Measurements from ENCODE around the gene CBX2. TPM values are rescaled to one million over a fixed set of nuclear protein-coding genes. Genes with fewer than 3 reads are reported as not detected.

The CBX2 gene
- total and polyA plus RNA-seq, 8 donors: 1.1 to 3.2 (median 2.5) TPM

GRCh38 chr17:79821331-79822095 lies 43.6 kb downstream of the CBX2 start:
- Histone ChIP-seq H3K36me3 (no peaks in the 10 kb centered on the region), H3K4me1 (no peaks in the 10 kb centered on the region), H3K4me3 (no peak overlapping the region), H3K9me3 (no peaks in the 10 kb centered on the region), H3K27me3 (no peaks in the 10 kb centered on the region), H3K27ac (no peak overlapping the region)
- no peak for FAIRE-seq
- ATAC-seq: peak in 2 of 4 donors; percentile 24 to 32
- TF ChIP-seq CTCF (IDR thresholded peaks at IDR 0.05): no peak
- no peak for DNase-seq
- intact Hi-C loops (cut with DNase I): no loop called here
- WGBS, 2 donors: 65 to 66% methylated on average over 12 of the region's 12 CpGs

DNA sequence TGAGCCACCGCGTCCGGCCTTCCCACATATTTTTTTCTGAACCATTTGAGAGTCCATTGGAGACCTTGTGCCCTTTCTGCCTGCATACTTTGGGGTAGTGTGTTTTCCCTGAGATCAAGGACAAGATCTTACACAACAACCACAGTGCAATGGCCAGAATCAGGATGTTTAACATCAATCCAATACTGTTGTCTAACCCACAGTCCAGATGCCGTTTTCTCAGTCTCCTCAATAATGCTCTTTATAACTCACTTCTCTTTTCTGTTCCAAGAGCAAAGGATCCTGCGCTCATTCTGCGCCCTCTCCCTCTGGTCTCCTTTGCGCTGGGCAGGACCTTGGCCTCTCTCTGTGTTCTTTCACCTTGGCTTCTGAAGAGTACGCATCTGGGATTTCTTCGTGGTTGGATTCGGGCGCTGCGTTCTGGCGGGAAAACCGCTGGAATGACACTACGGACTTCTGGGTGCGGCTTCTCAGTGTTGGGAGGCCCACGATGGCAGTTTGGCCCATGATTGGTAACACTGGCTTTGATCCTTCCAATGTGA lies 44.7 kb downstream of the CBX2 start:
- TF ChIP-seq CTCF (IDR thresholded peaks at IDR 0.05): no peak
- no peak for FAIRE-seq
- H3K4me1 ChIP-seq: no peaks in the 10 kb centered on the region
- WGBS, 2 donors: 95% methylated on average over 17 of the region's 17 CpGs
- H3K36me3 ChIP-seq: no peaks in the 10 kb centered on the region
- no peak for ATAC-seq
- intact Hi-C loops (cut with DNase I): no loop called here
- no peak for DNase-seq
- no peaks in the 10 kb centered on the region for H3K27me3 ChIP-seq
- no peaks in the 10 kb centered on the region for H3K9me3 ChIP-seq
- no peak overlapping the region for H3K27ac ChIP-seq
- H3K4me3 ChIP-seq: no peak overlapping the region

DNA sequence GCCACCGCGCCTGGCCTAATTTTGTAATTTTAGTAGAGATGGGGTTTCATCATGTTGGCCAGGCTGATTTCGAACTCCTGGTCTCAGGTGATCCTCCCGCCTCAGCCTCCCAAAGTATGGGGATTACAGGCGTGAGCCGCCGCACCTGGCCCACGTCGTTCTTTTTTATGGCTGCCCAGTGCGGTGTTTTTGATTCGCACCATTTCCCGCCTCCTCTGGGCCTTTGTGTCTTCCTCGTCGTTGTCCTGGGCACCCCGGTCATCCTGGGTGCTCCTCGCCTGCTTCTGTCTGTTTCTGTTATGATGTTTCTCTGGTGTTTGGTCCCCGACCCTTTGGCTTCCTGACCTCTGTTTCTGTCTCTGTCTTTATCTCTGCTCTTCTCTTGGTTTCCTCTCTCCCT lies 46.3 kb downstream of the CBX2 start:
- WGBS, 2 donors: 95% methylated on average over 17 of the region's 17 CpGs
- Histone ChIP-seq H3K36me3 (no peaks in the 10 kb centered on the region), H3K27ac (no peak overlapping the region), H3K4me3 (no peak overlapping the region), H3K4me1 (peaks cover 0 to 3% (median 2%) of the 10 kb centered on the region in 3 donors), H3K9me3 (no peaks in the 10 kb centered on the region), H3K27me3 (no peaks in the 10 kb centered on the region)
- FAIRE-seq: no peak
- DNase-seq: no peak
- ATAC-seq: no peak
- no peak for TF ChIP-seq CTCF (IDR thresholded peaks at IDR 0.05)
- intact Hi-C loops (cut with DNase I): no loop called here

- TF ChIP-seq CTCF (IDR thresholded peaks at IDR 0.05): no peak
- intact Hi-C loops (cut with DNase I): no loop called here
- Histone ChIP-seq H3K4me3 (no peak overlapping the region), H3K27ac (no peak overlapping the region), H3K9me3 (no peaks in the 10 kb centered on the region), H3K27me3 (no peaks in the 10 kb centered on the region), H3K36me3 (no peaks in the 10 kb centered on the region), H3K4me1 (peaks cover 0 to 10% (median 6%) of the 10 kb centered on the region in 3 donors)
- FAIRE-seq (no peak), ATAC-seq (peak in 3 of 4 donors; percentile 35 to 68 (median 37)), DNase-seq (no peak)
- WGBS, 2 donors: 44 to 45% methylated on average over 6 of the region's 6 CpGs
Observed at GRCh38 chr17:79824893-79825579, 47.1 kb downstream of the CBX2 start.

DNA sequence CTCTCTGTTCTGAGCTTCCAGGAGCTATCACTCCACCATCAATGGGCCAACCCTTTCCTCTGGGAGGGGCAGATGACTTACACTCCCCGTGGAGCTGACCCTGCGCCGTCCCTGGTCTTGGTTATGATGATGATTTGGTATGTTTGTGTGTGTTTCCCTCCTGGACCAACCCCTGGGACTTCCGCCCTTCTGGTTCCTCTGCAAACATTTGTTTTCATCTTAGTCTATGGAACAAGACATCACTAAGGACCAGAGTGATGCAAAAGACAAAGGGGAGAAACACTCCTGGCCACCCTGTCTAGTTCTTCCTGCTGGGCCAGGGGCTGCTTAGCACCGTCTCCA lies 47.6 kb downstream of the CBX2 start:
- Histone ChIP-seq H3K36me3 (no peaks in the 10 kb centered on the region), H3K4me3 (no peak overlapping the region), H3K4me1 (peaks cover 1 to 10% (median 6%) of the 10 kb centered on the region in 3 donors), H3K27ac (no peak overlapping the region), H3K27me3 (no peaks in the 10 kb centered on the region), H3K9me3 (no peaks in the 10 kb centered on the region)
- DNase-seq (no peak), FAIRE-seq (no peak), ATAC-seq (no peak)
- 97 to 98% methylated on average over 5 of the region's 5 CpGs for WGBS, 2 donors
- intact Hi-C loops (cut with DNase I): no loop called here
- no peak for TF ChIP-seq CTCF (IDR thresholded peaks at IDR 0.05)

All from pancreas (tissue), 10 donors.